ENCODE data around the gene BCL2L1. TPM values are rescaled to one million over a fixed set of nuclear protein-coding genes. Genes with fewer than 3 reads are reported as not detected.

Gene BCL2L1
- total RNA-seq, 2 donors from 2014 or later, result 96.2 to 103 TPM

- no peaks in the 10 kb centered on the region for H3K36me3 ChIP-seq (replicated peaks in 1 of 2; ENCODE audit: insufficient read depth in 1 of 2, low read depth in 2 of 2)
- H3K27ac ChIP-seq, result peak overlapping the region; percentile 74 to 94 (median 80)
- peaks cover 83% of the 10 kb centered on the region for H3K4me1 ChIP-seq
- intact Hi-C loops (cut with DNase I), result no loop called here
- ATAC-seq (peak; percentile 90), DNase-seq (peak; percentile 58 to 88 (median 74))
- TF ChIP-seq CTCF (IDR thresholded peaks at IDR 0.05), result no peak
- TF ChIP-seq POLR2A (IDR thresholded peaks at IDR 0.05), result peak in 2 of 3 donors; percentile 50
- no peaks in the 10 kb centered on the region for H3K9me3 ChIP-seq
- no peak overlapping the region for H3K4me3 ChIP-seq
- H3K27me3 ChIP-seq, result no peaks in the 10 kb centered on the region
- WGBS, 2 donors, result 55 to 59% methylated on average over 6 of the region's 6 CpGs
These were observed 23.6 kb downstream of the BCL2L1 start for GRCh38 chr20:31698803-31699718.

DNA sequence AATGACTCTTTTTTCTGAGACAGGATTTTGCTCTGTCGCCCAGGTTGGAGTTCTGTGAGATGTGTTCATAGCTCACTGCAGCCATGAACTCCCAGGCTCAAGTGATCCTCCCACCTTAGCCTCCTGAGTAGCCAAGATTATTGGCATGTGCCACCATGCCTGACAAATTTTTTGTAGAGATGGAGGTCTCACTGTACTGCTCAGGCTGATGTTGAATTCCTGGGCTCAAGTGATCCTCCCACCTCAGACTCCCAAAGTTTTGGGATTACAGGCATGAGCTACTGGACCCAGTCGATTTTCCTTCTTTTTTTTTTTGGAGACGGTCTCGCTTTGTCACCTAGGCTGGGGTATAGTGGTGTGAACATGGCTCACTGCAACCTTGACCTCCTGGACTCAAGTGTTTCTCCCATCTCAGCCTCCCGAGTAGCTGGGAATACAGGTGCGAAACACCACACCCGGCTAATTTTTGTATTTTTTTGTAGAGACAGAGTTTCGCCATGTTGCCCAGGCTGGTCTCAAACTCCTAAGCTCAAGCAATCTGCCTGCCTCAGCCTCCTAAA lies 24.3 kb downstream of the BCL2L1 start:
- 92 to 93% methylated on average over 8 of the region's 8 CpGs for whole genome bisulfite sequencing, 2 donors
- no peak for ATAC-seq
- H3K4me1 ChIP-seq, result peaks cover 84% of the 10 kb centered on the region

DNA sequence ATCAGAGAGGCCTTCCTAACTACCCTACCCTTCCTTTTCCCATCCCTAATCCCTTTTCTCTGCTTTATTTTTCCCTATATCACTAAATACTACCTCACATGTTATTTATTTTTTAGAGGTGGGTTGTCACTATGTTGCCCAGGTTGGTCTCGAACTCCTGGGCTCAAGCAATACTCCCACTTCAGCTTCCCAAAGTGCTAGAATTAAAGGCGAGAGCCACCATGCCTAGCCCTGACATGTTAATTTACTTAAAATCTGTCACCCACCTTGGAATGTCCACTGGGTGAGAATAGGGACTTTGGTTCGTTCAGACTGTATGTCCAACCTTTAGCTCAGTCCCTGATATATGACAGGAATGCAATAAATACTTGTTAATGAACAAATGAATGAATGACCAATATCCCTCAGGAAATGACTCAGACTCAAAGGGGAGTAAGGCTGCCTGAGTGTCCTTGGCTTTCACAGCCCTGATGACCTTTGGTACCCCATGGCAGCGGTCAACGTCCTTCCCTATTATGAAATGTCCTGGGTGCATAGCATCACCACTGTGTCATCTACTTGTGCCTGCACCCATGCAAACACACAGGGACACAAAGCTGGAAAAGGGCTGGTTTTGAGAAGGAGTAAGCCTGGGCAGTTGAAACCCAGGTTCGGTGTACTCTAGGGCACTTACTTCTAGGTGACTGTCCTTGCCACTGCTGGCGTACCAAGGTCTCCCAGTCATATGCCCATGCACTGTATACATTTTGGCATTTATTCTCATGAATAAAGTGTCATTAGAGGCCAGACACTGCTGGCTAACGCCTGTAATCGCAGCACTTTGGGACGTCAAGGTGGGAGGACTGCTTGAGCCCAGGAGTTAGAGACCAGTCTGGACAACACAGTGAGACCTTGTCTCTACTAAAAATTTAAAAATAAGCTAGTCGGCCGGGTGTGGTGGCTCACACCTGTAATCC lies 26.5 kb downstream of the BCL2L1 start:
- no peak for TF ChIP-seq CTCF (IDR thresholded peaks at IDR 0.05)

More for the DNA sequence above, 24.3 kb downstream of the BCL2L1 start:
- TF ChIP-seq POLR2A (IDR thresholded peaks at IDR 0.05) (no peak), CTCF (IDR thresholded peaks at IDR 0.05) (no peak)
- Histone ChIP-seq H3K4me3 (no peak overlapping the region), H3K9me3 (no peaks in the 10 kb centered on the region), H3K27me3 (no peaks in the 10 kb centered on the region), H3K36me3 (replicated peaks in 1 of 2; ENCODE audit: insufficient read depth in 1 of 2, low read depth in 2 of 2) (no peaks in the 10 kb centered on the region), H3K27ac (peak overlapping the region; percentile 74 to 94 (median 80))
- intact Hi-C loops (cut with DNase I), result no loop called here
- no peak for DNase-seq

GRCh38 chr20:31694842-31695593 lies 27.6 kb downstream of the BCL2L1 start:
- intact Hi-C loops (cut with DNase I), result no loop called here
- Histone ChIP-seq H3K4me3 (no peak overlapping the region), H3K27ac (peak overlapping the region in 3 of 4 donors; percentile 38 to 94 (median 82)), H3K27me3 (no peaks in the 10 kb centered on the region), H3K4me1 (peaks cover 73% of the 10 kb centered on the region), H3K36me3 (replicated peaks in 1 of 2; ENCODE audit: insufficient read depth in 1 of 2, low read depth in 2 of 2) (no peaks in the 10 kb centered on the region), H3K9me3 (no peaks in the 10 kb centered on the region)
- WGBS, 2 donors, result 80 to 93% methylated on average over 5 of the region's 5 CpGs
- ATAC-seq (no peak), DNase-seq (no peak)
- TF ChIP-seq POLR2A (IDR thresholded peaks at IDR 0.05), result no peak
- TF ChIP-seq CTCF (IDR thresholded peaks at IDR 0.05), result no peak

More for the DNA sequence above, 26.5 kb downstream of the BCL2L1 start:
- no peaks in the 10 kb centered on the region for H3K36me3 ChIP-seq (replicated peaks in 1 of 2; ENCODE audit: insufficient read depth in 1 of 2, low read depth in 2 of 2)
- intact Hi-C loops (cut with DNase I), result no loop called here
- H3K27ac ChIP-seq, result peak overlapping the region; percentile 31 to 94 (median 60)
- peak in 2 of 4 donors; percentile 49 to 66 for DNase-seq
- H3K4me1 ChIP-seq, result peaks cover 77% of the 10 kb centered on the region
- no peaks in the 10 kb centered on the region for H3K9me3 ChIP-seq
- no peaks in the 10 kb centered on the region for H3K27me3 ChIP-seq
- no peak overlapping the region for H3K4me3 ChIP-seq
- 81 to 83% methylated on average over 12 of the region's 12 CpGs for WGBS, 2 donors
- peak; percentile 42 for ATAC-seq

Data from body of pancreas (tissue), 4 donors.